Activated gamma-delta T cell (primary cell): ENCODE measurements around the gene PPP3CB.
"Not testable (repeated sequence)": the region's sequence is repeated elsewhere in the genome, so short reads cannot be mapped to it uniquely, and the experiment has no call there.

Source experiments
- DNase-seq: peaks from one replicate; lab custom pipeline; 2025; lab: John Stamatoyannopoulos, UW

Gene PPP3CB

GRCh38 chr10:73414230-73414945 lies 81.4 kb downstream of the PPP3CB start:
- DNase-seq, result no peak

- DNase-seq, result peak; percentile 89
Observed at GRCh38 chr10:73413528-73414229, 82.1 kb downstream of the PPP3CB start, which contains the start of gene ANXA7. TSS of gene ANXA7 (minus strand) at chr10:73414058. CDS start at chr10:73400856, 13,202 bp downstream.

- DNase-seq, result no peak
Observed at GRCh38 chr10:73413108-73413527, 82.7 kb downstream of the PPP3CB start.

- DNase-seq, result no peak
Observed at GRCh38 chr10:73410897-73411296, 84.9 kb downstream of the PPP3CB start.

- no peak for DNase-seq
Observed at GRCh38 chr10:73408978-73409521, 86.8 kb downstream of the PPP3CB start.

- no peak for DNase-seq
Observed at GRCh38 chr10:73408061-73408460, 87.8 kb downstream of the PPP3CB start.

GRCh38 chr10:73407495-73407894 lies 88.3 kb downstream of the PPP3CB start:
- DNase-seq, result no peak

- no peak for DNase-seq
Observed at GRCh38 chr10:73406846-73407245, 89.0 kb downstream of the PPP3CB start.

- DNase-seq, result no peak
Observed at GRCh38 chr10:73405556-73405955, 90.3 kb downstream of the PPP3CB start.

- DNase-seq, result no peak
Observed at GRCh38 chr10:73404690-73405089, 91.1 kb downstream of the PPP3CB start.

GRCh38 chr10:73401636-73402035 lies 94.2 kb downstream of the PPP3CB start:
- no peak for DNase-seq

- no peak for DNase-seq
Observed at GRCh38 chr10:73399063-73399462, 96.8 kb downstream of the PPP3CB start.

GRCh38 chr10:73398024-73398423 lies 97.8 kb downstream of the PPP3CB start:
- DNase-seq, result no peak

- DNase-seq, result not testable (repeated sequence)
Observed at GRCh38 chr10:73394325-73394724, 101.5 kb downstream of the PPP3CB start.

GRCh38 chr10:73388228-73388627 lies 107.6 kb downstream of the PPP3CB start:
- DNase-seq, result no peak

GRCh38 chr10:73386583-73386982 lies 109.2 kb downstream of the PPP3CB start:
- DNase-seq, result no peak
